NT2/D1 (cell line): ENCODE results near the gene VPS8.

Experiments
- YY1 ChIP-seq: IDR thresholded peaks from 2 replicates; pipeline ENCODE4 v1.6.1; 2011; ENCODE audit not compliant: insufficient read length, insufficient read depth
- ZNF274 ChIP-seq: IDR thresholded peaks from 2 replicates; pipeline ENCODE4 v1.6.1; 2011; ENCODE audit warnings: mild to moderate bottlenecking, low read depth, low read length

GRCh38 chr3:185066251-185066650 is 254.3 kb downstream of the VPS8 start:
- no peak for TF ChIP-seq ZNF274
- no peak for TF ChIP-seq YY1
